Measurements from ENCODE around the gene PCGF3. TPM values are rescaled to one million over a fixed set of nuclear protein-coding genes. Genes with fewer than 3 reads are reported as not detected.
"Not testable (repeated sequence)": the region's sequence is repeated elsewhere in the genome, so short reads cannot be mapped to it uniquely, and the experiment has no call there.

Gene PCGF3
- total RNA-seq, 1 donor from 2014 or later = 88.1 TPM

DNA sequence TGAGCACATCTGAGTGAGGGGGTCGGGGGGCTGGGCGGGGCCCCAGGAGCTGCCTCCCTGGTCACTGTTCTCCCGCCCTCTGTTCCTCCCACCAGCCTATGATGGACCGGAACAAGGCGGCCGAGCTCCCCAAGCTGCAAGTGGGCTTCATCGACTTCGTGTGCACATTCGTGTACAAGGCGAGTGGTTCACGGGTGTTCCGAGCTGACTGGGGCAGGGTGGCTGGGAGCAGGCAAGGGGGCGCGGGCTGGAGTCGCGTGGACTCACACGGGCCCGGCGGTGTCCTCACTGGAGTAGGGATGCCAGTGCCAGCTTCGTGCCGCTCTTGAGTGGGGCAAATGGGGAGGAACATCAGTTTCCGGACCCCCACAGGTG is 39.2 kb upstream of the PCGF3 start:
- Mint-ChIP-seq H3K4me1 (peaks cover 2% of the 10 kb centered on the region), H3K27me3 (ENCODE audit: low read depth) (no peaks in the 10 kb centered on the region), H3K36me3 (peaks cover 1% of the 10 kb centered on the region), H3K27ac (no peak overlapping the region), H3K4me3 (no peak overlapping the region), H3K9me3 (no peaks in the 10 kb centered on the region)
- DNase-seq (ENCODE audit: low spot score in 2 of 2, unreplicated experiment in 2 of 2) = no peak
- TF ChIP-seq, protein P1, sequence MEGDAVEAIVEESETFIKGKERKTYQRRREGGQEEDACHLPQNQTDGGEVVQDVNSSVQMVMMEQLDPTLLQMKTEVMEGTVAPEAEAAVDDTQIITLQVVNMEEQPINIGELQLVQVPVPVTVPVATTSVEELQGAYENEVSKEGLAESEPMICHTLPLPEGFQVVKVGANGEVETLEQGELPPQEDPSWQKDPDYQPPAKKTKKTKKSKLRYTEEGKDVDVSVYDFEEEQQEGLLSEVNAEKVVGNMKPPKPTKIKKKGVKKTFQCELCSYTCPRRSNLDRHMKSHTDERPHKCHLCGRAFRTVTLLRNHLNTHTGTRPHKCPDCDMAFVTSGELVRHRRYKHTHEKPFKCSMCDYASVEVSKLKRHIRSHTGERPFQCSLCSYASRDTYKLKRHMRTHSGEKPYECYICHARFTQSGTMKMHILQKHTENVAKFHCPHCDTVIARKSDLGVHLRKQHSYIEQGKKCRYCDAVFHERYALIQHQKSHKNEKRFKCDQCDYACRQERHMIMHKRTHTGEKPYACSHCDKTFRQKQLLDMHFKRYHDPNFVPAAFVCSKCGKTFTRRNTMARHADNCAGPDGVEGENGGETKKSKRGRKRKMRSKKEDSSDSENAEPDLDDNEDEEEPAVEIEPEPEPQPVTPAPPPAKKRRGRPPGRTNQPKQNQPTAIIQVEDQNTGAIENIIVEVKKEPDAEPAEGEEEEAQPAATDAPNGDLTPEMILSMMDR (IDR thresholded peaks at IDR 0.05; ENCODE audit: unreplicated experiment) = no peak

DNA sequence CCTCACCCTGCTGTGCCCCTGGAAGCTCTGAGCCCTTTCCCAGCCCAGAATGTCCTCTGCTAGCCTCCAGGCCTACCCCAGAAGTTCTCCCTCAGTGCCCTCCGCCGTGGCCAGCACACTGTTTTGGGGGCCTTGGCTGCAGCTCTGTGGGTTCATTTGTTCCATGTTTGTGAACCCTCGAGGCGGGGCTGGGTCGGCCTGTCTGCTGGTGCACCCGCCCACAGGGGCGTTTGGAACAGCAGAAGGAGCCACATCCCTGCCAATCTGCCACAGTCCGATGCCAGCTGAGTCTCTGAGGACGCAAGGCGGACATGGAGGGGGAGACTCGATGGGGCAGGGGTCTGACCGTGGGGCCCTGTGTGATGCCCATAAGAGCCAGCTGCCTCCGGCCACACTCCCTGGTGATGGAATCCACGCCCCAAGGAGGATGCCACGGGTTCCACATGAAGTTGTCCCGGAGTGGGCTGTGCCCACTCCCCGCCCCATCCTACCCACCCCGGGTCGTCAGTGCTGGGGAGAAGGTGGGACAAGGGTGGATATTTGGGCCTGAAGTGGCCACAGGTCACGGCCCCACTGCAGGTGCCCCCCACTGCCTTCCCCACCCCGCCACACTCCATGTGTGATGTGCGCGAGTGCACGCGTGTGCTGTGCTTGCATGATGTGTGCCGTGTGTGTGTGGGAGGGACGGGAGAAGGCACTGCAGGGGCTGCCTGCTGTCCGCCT is 38.6 kb upstream of the PCGF3 start:
- H3K27ac Mint-ChIP-seq = no peak overlapping the region
- peaks cover 2% of the 10 kb centered on the region for H3K4me1 Mint-ChIP-seq
- H3K4me3 Mint-ChIP-seq = no peak overlapping the region
- no peak for DNase-seq (ENCODE audit: low spot score in 2 of 2, unreplicated experiment in 2 of 2)
- H3K9me3 Mint-ChIP-seq = no peaks in the 10 kb centered on the region
- H3K27me3 Mint-ChIP-seq (ENCODE audit: low read depth) = no peaks in the 10 kb centered on the region
- TF ChIP-seq, protein P1 (IDR thresholded peaks at IDR 0.05; ENCODE audit: unreplicated experiment) = no peak
- H3K36me3 Mint-ChIP-seq = peaks cover 1% of the 10 kb centered on the region

DNA sequence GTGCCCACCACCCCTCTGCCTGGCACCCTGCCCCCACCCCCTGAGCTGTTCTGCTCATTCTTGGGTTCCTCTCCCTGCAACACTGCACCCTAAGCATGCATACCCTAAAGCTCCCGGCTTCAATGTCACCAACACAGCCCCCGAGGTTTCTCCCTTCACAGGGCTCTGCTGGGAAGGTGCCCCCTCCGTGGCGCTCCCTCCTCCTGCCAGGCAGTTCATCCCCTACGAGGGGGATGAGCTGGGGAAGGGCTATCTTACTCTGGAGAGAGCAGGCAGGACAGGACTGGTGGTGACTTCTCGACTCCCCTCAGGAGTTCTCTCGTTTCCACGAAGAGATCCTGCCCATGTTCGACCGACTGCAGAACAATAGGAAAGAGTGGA is 38.1 kb upstream of the PCGF3 start:
- no peaks in the 10 kb centered on the region for H3K9me3 Mint-ChIP-seq
- peaks cover 1% of the 10 kb centered on the region for H3K36me3 Mint-ChIP-seq
- H3K4me3 Mint-ChIP-seq = no peak overlapping the region
- no peak overlapping the region for H3K27ac Mint-ChIP-seq
- no peak for DNase-seq (ENCODE audit: low spot score in 2 of 2, unreplicated experiment in 2 of 2)
- H3K27me3 Mint-ChIP-seq (ENCODE audit: low read depth) = no peaks in the 10 kb centered on the region
- TF ChIP-seq, protein P1 (IDR thresholded peaks at IDR 0.05; ENCODE audit: unreplicated experiment) = no peak
- H3K4me1 Mint-ChIP-seq = peaks cover 2% of the 10 kb centered on the region

DNA sequence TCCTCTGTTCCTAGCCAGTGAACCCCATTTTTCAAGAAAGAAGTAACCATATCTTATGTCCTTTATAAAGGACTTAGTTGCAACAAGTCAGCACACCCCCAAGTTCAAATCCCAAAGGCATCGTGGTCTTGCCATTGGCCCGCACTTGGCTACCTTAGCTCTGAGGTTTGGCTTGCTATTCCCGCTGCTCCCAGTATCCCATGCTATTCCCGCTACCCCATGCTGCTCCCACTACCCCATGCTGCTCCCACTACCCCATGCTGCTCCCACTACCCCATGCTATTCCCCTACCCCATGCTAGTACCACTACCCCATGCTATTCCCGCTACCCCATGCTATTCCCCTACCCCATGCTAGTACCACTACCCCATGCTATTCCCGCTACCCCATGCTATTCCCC is 37.4 kb upstream of the PCGF3 start:
- not testable (repeated sequence) for DNase-seq (ENCODE audit: low spot score in 2 of 2, unreplicated experiment in 2 of 2); H3K36me3 Mint-ChIP-seq; H3K27me3 Mint-ChIP-seq (ENCODE audit: low read depth); H3K9me3 Mint-ChIP-seq; H3K27ac Mint-ChIP-seq; H3K4me3 Mint-ChIP-seq; H3K4me1 Mint-ChIP-seq

DNA sequence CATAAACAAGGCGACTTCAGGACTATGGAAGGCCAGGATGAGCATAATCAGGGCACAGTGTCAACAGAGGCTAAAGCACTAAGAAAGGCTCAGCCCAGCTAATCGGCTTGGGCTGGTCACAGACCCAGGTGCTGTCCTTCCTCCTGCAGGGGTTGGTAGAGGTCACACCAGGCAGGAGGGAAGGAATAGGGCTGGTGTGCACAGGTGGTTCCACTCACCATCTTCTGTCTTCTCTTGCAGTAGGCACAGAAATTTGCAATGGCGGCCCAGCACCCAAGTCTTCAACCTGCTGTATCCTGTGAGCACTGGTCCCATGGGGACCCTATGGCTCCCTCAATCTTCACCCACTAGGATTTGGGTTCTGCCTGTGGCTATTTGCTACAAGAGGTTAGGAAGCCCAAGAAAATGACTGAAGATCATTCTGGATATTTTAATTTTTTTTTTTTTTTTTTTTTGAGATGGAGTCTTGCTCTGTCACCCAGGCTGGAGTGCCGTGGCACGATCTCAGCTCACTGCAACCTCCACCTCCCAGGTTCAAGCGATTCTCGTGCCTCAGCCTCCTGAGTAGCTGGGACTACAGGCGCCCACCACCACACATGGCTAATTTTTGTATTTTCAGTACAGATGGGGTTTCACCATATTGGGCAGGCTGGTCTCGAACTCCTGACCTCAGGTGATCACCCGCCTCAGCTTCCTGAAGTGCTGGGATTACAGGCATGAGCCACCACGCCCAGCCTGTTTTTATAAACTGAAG is 35.6 kb upstream of the PCGF3 start:
- H3K36me3 Mint-ChIP-seq, H3K4me3 Mint-ChIP-seq: not testable (repeated sequence)

DNA sequence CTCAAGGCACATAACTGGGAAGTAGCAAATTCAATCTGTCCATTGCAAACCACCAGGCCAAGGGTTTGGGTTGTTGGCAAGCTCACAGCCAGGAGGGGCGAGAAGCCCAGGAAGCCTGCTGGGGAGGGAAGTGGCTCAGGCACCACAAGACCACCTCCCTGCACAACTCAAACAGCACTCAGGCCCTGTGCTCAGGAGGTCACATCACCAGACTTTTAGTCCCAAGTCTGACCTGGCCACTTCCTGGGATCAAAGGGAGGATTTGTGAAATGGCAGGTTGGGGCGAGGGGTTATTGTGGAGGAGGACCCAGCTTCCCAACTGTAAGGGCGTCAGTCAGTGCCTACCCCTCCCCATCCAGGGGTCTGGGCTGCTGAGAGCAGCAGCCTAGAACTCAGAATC is 33.9 kb upstream of the PCGF3 start:
- H3K27me3 Mint-ChIP-seq (ENCODE audit: low read depth) = no peaks in the 10 kb centered on the region
- TF ChIP-seq, protein P1 (IDR thresholded peaks at IDR 0.05; ENCODE audit: unreplicated experiment) = no peak
- no peak overlapping the region for H3K27ac Mint-ChIP-seq
- H3K4me3 Mint-ChIP-seq = peak overlapping the region; percentile 8
- no peak for DNase-seq (ENCODE audit: low spot score in 2 of 2, unreplicated experiment in 2 of 2)
- peaks cover 17% of the 10 kb centered on the region for H3K4me1 Mint-ChIP-seq
- H3K9me3 Mint-ChIP-seq = no peaks in the 10 kb centered on the region
- H3K36me3 Mint-ChIP-seq = peaks cover 6% of the 10 kb centered on the region

More for the DNA sequence above, 35.6 kb upstream of the PCGF3 start:
- not testable (repeated sequence) for H3K27me3 Mint-ChIP-seq (ENCODE audit: low read depth); H3K4me1 Mint-ChIP-seq; H3K9me3 Mint-ChIP-seq; H3K27ac Mint-ChIP-seq; DNase-seq (ENCODE audit: low spot score in 2 of 2, unreplicated experiment in 2 of 2)
